H9 (cell line): ENCODE measurements around the gene CBLB. TPM values are rescaled to one million over a fixed set of nuclear protein-coding genes. Genes with fewer than 3 reads are reported as not detected.

ENCODE experiments used
- DNase-seq: peaks from one replicate; pipeline ENCODE4 v3.0.0-alpha.2; 2017
- H2AFZ ChIP-seq: one replicate; pipeline ENCODE4 v1.6.1; 2013; ENCODE audit warnings: mild to moderate bottlenecking, low read length, control low read depth, moderate library complexity
- H2AK5ac ChIP-seq: 2 replicates; pipeline ENCODE4 v1.6.1; 2013; ENCODE audit warnings: low read length, control low read depth, mixed read lengths; ENCODE audit not compliant: insufficient read length
- H2BK120ac ChIP-seq: one replicate; pipeline ENCODE4 v1.6.1; 2013; ENCODE audit warnings: low read depth, mild to moderate bottlenecking, low read length, control low read depth, inconsistent platforms; ENCODE audit not compliant: poor library complexity, severe bottlenecking
- H2BK12ac ChIP-seq: 2 replicates; pipeline ENCODE4 v1.6.1; 2013; ENCODE audit warnings: low read length, control low read depth, mixed read lengths, low read depth; ENCODE audit not compliant: insufficient read length
- H2BK15ac ChIP-seq: 2 replicates; pipeline ENCODE4 v1.6.1; 2013; ENCODE audit warnings: low read depth, low read length, control low read depth
- H2BK20ac ChIP-seq: one replicate; pipeline ENCODE4 v1.6.1; 2013; ENCODE audit warnings: low read depth, mild to moderate bottlenecking, low read length, control low read depth, inconsistent platforms; ENCODE audit not compliant: poor library complexity, severe bottlenecking
- H2BK5ac ChIP-seq: 2 replicates; pipeline ENCODE4 v1.6.1; 2013; ENCODE audit warnings: low read length, control low read depth, mixed read lengths; ENCODE audit not compliant: insufficient read length
- H3K14ac ChIP-seq: 2 replicates; pipeline ENCODE4 v1.6.1; 2013; ENCODE audit warnings: low read length, control low read depth; ENCODE audit not compliant: insufficient read depth
- H3K18ac ChIP-seq: 2 replicates; pipeline ENCODE4 v1.6.1; 2013; ENCODE audit warnings: low read depth, mild to moderate bottlenecking, mixed read lengths, low read length, control low read depth; ENCODE audit not compliant: insufficient read length
- H3K23ac ChIP-seq: 2 replicates; pipeline ENCODE4 v1.6.1; 2013; ENCODE audit warnings: low read length, control low read depth, mixed read lengths, low read depth; ENCODE audit not compliant: insufficient read length
- H3K23me2 ChIP-seq: 2 replicates; pipeline ENCODE4 v1.6.1; 2013; ENCODE audit warnings: low read depth, mild to moderate bottlenecking, mixed read lengths, low read length, control low read depth; ENCODE audit not compliant: insufficient read length, poor library complexity, severe bottlenecking
- H3K27ac ChIP-seq: 2 replicates; pipeline ENCODE4 v1.5.1; 2013; ENCODE audit warnings: low read length, control low read depth, mixed read lengths, low read depth; ENCODE audit not compliant: insufficient read length
- H3K27me3 ChIP-seq: 2 replicates; pipeline ENCODE4 v1.6.1; 2013; ENCODE audit warnings: low read length, control low read depth, inconsistent platforms; ENCODE audit not compliant: insufficient read depth
- H3K4ac ChIP-seq: 2 replicates; pipeline ENCODE4 v1.6.1; 2013; ENCODE audit warnings: low read depth, mild to moderate bottlenecking, control low read depth, inconsistent platforms, low read length, moderate library complexity
- H3K4me1 ChIP-seq: 2 replicates; pipeline ENCODE4 v1.6.1; 2013; ENCODE audit warnings: low read length, control low read depth, inconsistent platforms; ENCODE audit not compliant: insufficient read depth
- H3K4me2 ChIP-seq: 2 replicates; pipeline ENCODE4 v1.6.1; 2013; ENCODE audit warnings: low read length, control low read depth, mixed read lengths; ENCODE audit not compliant: insufficient read length, insufficient read depth
- H3K56ac ChIP-seq: 2 replicates; pipeline ENCODE4 v1.6.1; 2013; ENCODE audit warnings: low read depth, mild to moderate bottlenecking, mixed read lengths, low read length, control low read depth; ENCODE audit not compliant: insufficient read length
- H3K79me1 ChIP-seq: 2 replicates; pipeline ENCODE4 v1.6.1; 2013; ENCODE audit warnings: low read depth, mild to moderate bottlenecking, moderate library complexity, low read length, control low read depth, inconsistent platforms; ENCODE audit not compliant: insufficient read depth, poor library complexity, severe bottlenecking
- H3K79me2 ChIP-seq: 2 replicates; pipeline ENCODE4 v1.6.1; 2013; ENCODE audit warnings: low read length, control low read depth, inconsistent platforms; ENCODE audit not compliant: insufficient read depth
- H3K9ac ChIP-seq: 2 replicates; pipeline ENCODE4 v1.6.1; 2013; ENCODE audit warnings: low read length, control low read depth, mixed read lengths; ENCODE audit not compliant: insufficient read length; ENCODE audit errors: extremely low read depth
- H3K9me3 ChIP-seq: one replicate; pipeline ENCODE4 v1.6.1; 2013; ENCODE audit warnings: low read depth, low read length, inconsistent platforms; ENCODE audit not compliant: control insufficient read depth
- H3T11ph ChIP-seq: one replicate; pipeline ENCODE4 v1.6.1; 2013; ENCODE audit warnings: mild to moderate bottlenecking, low read length, control low read depth, inconsistent platforms
- H4K20me1 ChIP-seq: one replicate; pipeline ENCODE4 v1.6.1; 2013; ENCODE audit not compliant: control insufficient read depth, insufficient read length, insufficient read depth
- H4K5ac ChIP-seq: 2 replicates; pipeline ENCODE4 v1.6.1; 2013; ENCODE audit warnings: low read depth, mild to moderate bottlenecking, mixed read lengths, low read length, control low read depth; ENCODE audit not compliant: insufficient read length
- H4K8ac ChIP-seq: replicated peaks from 2 replicates; pipeline ENCODE4 v1.6.1; 2013; ENCODE audit warnings: low read length, control low read depth, mixed read lengths, low read depth; ENCODE audit not compliant: insufficient read length
- H4K91ac ChIP-seq: 2 replicates; pipeline ENCODE4 v1.6.1; 2013; ENCODE audit warnings: low read depth, mild to moderate bottlenecking, moderate library complexity, mixed read lengths, low read length, control low read depth; ENCODE audit not compliant: insufficient read length
- H3K27ac Mint-ChIP-seq, 3 experiments: 2 replicates in 2 of 3; 3 replicates in 1 of 3; pipeline ENCODE4 v1.8.0; 2020 to 2021; ENCODE audit warnings: mixed read lengths in 3 of 3, mild to moderate bottlenecking in 1 of 3, moderate library complexity in 1 of 3
- H3K27me3 Mint-ChIP-seq: 2 replicates; pipeline ENCODE4 v1.8.0; 2021; ENCODE audit warnings: low read depth, mild to moderate bottlenecking, moderate library complexity, mixed read lengths
- H3K36me3 Mint-ChIP-seq, 3 experiments: 2 replicates in 2 of 3; 3 replicates in 1 of 3; pipeline ENCODE4 v1.8.0; 2020 to 2021; ENCODE audit warnings: low read depth in 3 of 3, mixed read lengths in 3 of 3; ENCODE audit not compliant: insufficient read depth in 1 of 3
- H3K4me1 Mint-ChIP-seq, 2 experiments: 2 replicates each; pipeline ENCODE4 v1.8.0; 2020; ENCODE audit warnings: mixed read lengths in 2 of 2
- H3K4me3 Mint-ChIP-seq, 2 experiments: 2 replicates in 1 of 2; 3 replicates in 1 of 2; pipeline ENCODE4 v1.8.0; 2020 to 2021; ENCODE audit warnings: mild to moderate bottlenecking in 2 of 2, mixed read lengths in 2 of 2, moderate library complexity in 1 of 2
- H3K9me3 Mint-ChIP-seq, 2 experiments: 2 replicates in 1 of 2; 3 replicates in 1 of 2; pipeline ENCODE4 v1.8.0; 2020; ENCODE audit warnings: mild to moderate bottlenecking in 2 of 2, mixed read lengths in 2 of 2, moderate library complexity in 1 of 2
- WGBS: extraction: QIAGEN DNeasy Blood & Tissue Kit; methylation state at CpG from one replicate; pipeline ENCODE4 v1.1.7; 2013; ENCODE audit warnings: missing lambda C conversion rate, low lambda C conversion rate, mixed read lengths; ENCODE audit not compliant: insufficient read length; ENCODE audit errors: extremely low coverage; 5-methylcytosine and 5-hydroxymethylcytosine counted together
- total RNA-seq: library from RNA; stranded (reverse); gene quantifications from 2 replicates; pipeline ENCODE4 v1.2.1, GENCODE V29; 2021
- TF ChIP-seq, protein P1 (sequence below): fragments of 200-600 bp; sonication (generic); conservative IDR thresholded peaks from 3 replicates; pipeline ENCODE4 v1.8.0; 2021; ENCODE audit warnings: antibody characterized with exemption, mild to moderate bottlenecking

Gene CBLB
- total RNA-seq, 1 experiment from 2014 or later: 25.7 TPM

DNA sequence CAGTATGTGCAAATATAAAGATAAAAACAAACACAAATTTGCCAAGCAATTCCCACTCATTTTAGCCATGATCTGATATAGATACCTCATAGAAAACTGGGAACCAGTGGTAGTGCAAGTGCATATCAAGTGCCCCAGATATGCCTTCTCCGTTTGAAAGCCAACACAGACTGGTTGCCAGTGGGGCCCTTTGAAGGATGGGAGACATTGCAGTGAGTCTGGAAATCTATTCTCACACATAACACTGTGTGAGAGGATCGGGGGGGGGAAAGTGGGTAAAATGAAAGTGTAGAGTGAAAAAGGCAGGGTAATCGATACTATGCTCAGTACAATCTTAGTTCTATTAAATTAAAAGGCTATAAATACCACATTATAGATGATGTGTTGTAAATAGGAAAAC, 83.0 kb downstream of the CBLB start:
- H3K4me3 Mint-ChIP-seq: no peak overlapping the region
- Histone ChIP-seq H3K79me2 (no peaks in the 10 kb centered on the region; the same call in 1 of the 2 replicates), H3K9ac (no peak overlapping the region)

More for the DNA sequence above, 83.0 kb downstream of the CBLB start:
- H3K27ac Mint-ChIP-seq: no peak overlapping the region
- H2AFZ ChIP-seq: no peak overlapping the region
- H2BK120ac ChIP-seq: no peak overlapping the region
- no peak overlapping the region for H2BK15ac ChIP-seq
- H2BK20ac ChIP-seq: no peak overlapping the region
- no peak overlapping the region for H4K5ac ChIP-seq
- H3K36me3 Mint-ChIP-seq: no peaks in the 10 kb centered on the region
- no peak overlapping the region for H2BK12ac ChIP-seq
- no peaks in the 10 kb centered on the region for H3K23me2 ChIP-seq
- no peaks in the 10 kb centered on the region for H3K9me3 ChIP-seq
- no peak for DNase-seq
- no peak overlapping the region for H3K14ac ChIP-seq
- H3K18ac ChIP-seq: no peak overlapping the region
- H3K27me3 ChIP-seq: no peaks in the 10 kb centered on the region
- H3K27me3 Mint-ChIP-seq: no peaks in the 10 kb centered on the region
- no CpG with 5 or more reads among the region's 3 CpGs for WGBS
- H3K27ac ChIP-seq: no peak overlapping the region
- H3K23ac ChIP-seq: no peak overlapping the region
- no peak overlapping the region for H3K4me2 ChIP-seq
- TF ChIP-seq, protein P1, sequence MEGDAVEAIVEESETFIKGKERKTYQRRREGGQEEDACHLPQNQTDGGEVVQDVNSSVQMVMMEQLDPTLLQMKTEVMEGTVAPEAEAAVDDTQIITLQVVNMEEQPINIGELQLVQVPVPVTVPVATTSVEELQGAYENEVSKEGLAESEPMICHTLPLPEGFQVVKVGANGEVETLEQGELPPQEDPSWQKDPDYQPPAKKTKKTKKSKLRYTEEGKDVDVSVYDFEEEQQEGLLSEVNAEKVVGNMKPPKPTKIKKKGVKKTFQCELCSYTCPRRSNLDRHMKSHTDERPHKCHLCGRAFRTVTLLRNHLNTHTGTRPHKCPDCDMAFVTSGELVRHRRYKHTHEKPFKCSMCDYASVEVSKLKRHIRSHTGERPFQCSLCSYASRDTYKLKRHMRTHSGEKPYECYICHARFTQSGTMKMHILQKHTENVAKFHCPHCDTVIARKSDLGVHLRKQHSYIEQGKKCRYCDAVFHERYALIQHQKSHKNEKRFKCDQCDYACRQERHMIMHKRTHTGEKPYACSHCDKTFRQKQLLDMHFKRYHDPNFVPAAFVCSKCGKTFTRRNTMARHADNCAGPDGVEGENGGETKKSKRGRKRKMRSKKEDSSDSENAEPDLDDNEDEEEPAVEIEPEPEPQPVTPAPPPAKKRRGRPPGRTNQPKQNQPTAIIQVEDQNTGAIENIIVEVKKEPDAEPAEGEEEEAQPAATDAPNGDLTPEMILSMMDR: no peak
- H3K4ac ChIP-seq: no peak overlapping the region
- H3K4me1 Mint-ChIP-seq: peaks cover 3 to 7% of the 10 kb centered on the region in 2 experiments
- no peak overlapping the region for H2AK5ac ChIP-seq
- H4K8ac ChIP-seq: no peak overlapping the region
- no peak overlapping the region for H2BK5ac ChIP-seq
- no peak overlapping the region for H4K91ac ChIP-seq
- no peaks in the 10 kb centered on the region for H3K9me3 Mint-ChIP-seq
- no peaks in the 10 kb centered on the region for H4K20me1 ChIP-seq
- peaks cover 8% of the 10 kb centered on the region for H3K79me1 ChIP-seq
- H3K56ac ChIP-seq: no peak overlapping the region
- H3T11ph ChIP-seq: no peak overlapping the region
- H3K4me1 ChIP-seq: no peaks in the 10 kb centered on the region; the same call in 1 of the 2 replicates
